NB4 (cell line): ENCODE data around the gene ADAM8.

Experiments used
- CTCF ChIP-seq: IDR thresholded peaks from one replicate; pipeline ENCODE4 v1.5.1; 2012; ENCODE audit warnings: low read depth, low read length
- POLR2A ChIP-seq: IDR thresholded peaks from 2 replicates; pipeline ENCODE4 v1.6.1; 2011; ENCODE audit warnings: mild to moderate bottlenecking; ENCODE audit not compliant: insufficient read length; ENCODE audit errors: extremely low read depth

- TF ChIP-seq POLR2A (no peak), CTCF (no peak)
These were observed 39.6 kb upstream of the ADAM8 start for GRCh38 chr10:133316266-133316665.
